Lower lobe of right lung (tissue), 2 donors: ENCODE measurements around the gene PLK3. TPM values are rescaled to one million over a fixed set of nuclear protein-coding genes. Genes with fewer than 3 reads are reported as not detected.

Experiments used
- ATAC-seq, 2 donors: fragments of 200-7000 bp; cut with Tn5 transposase; one replicate each; pipeline ENCODE4 v1.9.1; 2020 to 2022; ENCODE audit warnings: mild to moderate bottlenecking in 2 of 2, moderate library complexity in 2 of 2
- DNase-seq: peaks from one replicate; pipeline ENCODE4 v3.0.0-alpha.2; 2020
- H3K27ac ChIP-seq: fragments of 200-600 bp; one replicate; pipeline ENCODE4 v1.8.0; 2022
- H3K27me3 ChIP-seq: fragments of 200-600 bp; one replicate; pipeline ENCODE4 v1.8.0; 2022; ENCODE audit warnings: low read depth
- H3K36me3 ChIP-seq: fragments of 200-600 bp; one replicate; pipeline ENCODE4 v1.8.0; 2022; ENCODE audit warnings: mild to moderate bottlenecking
- H3K4me1 ChIP-seq: fragments of 200-600 bp; one replicate; pipeline ENCODE4 v1.8.0; 2022
- H3K4me3 ChIP-seq: fragments of 200-600 bp; one replicate; pipeline ENCODE4 v1.8.0; 2022; ENCODE audit warnings: mild to moderate bottlenecking
- H3K9me3 ChIP-seq: fragments of 200-600 bp; one replicate; pipeline ENCODE4 v1.8.0; 2022
- intact Hi-C: fragments of 100-400 bp; cut with DNase I; formaldehyde crosslinking; loops from one replicate; pipeline ENCODE4 v1.11.0; 2022
- total RNA-seq: library from RNA; stranded (reverse); fragmentation: NEBNext Ultra II Directional; extraction: Animal tissue kit (Norgen Biotek cat#: 25700); gene quantifications from one replicate; pipeline ENCODE4 v1.2.1, GENCODE V29; 2021
- TF ChIP-seq, protein P1 (sequence below): fragments of 200-600 bp; IDR thresholded peaks from one replicate; pipeline ENCODE4 v1.8.0; 2022; ENCODE audit warnings: antibody characterized with exemption, mild to moderate bottlenecking
- donor health status: DM: no; HTN: yes; CAD: no; lungs with severe emphysema.

PLK3 gene
- total RNA-seq, 1 donor from 2014 or later, result 27.7 TPM

DNA sequence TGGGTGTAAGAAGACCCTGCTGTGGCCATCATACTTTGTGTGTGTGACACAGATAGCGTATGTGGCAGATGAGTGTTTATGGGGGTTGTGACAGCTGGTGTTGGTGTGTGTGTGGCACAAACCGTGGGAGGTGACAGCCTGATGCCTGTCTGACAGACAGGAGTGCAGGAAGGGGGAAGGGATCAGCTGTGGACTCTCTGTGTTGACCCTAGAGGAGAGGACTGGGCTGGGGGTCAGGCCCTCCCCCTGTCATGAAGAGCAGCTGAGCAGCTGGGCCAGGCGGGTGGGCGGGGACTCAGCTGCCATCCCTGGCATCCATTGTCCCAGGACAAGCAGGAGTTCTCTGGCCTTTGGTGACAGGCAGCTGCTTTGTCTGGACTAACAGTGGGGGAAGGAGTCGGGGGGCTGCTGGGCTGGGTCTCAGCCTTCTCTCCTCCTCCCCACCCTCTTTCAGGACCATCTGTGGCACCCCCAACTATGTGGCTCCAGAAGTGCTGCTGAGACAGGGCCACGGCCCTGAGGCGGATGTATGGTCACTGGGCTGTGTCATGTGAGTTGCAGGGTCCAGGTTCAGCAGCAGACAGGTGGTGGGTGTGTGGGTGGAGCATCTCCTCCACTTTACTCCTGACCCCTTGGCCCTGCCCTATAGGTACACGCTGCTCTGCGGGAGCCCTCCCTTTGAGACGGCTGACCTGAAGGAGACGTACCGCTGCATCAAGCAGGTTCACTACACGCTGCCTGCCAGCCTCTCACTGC, 2.3 kb downstream of the PLK3 start:
- intact Hi-C loops, result no loop called here
- peaks cover 75% of the 10 kb centered on the region for H3K4me1 ChIP-seq
- peak overlapping the region; percentile 83 for H3K4me3 ChIP-seq
- DNase-seq, result peak; percentile 50
- peaks cover 45% of the 10 kb centered on the region for H3K36me3 ChIP-seq
- H3K27me3 ChIP-seq, result no peaks in the 10 kb centered on the region
- H3K9me3 ChIP-seq, result no peaks in the 10 kb centered on the region
- ATAC-seq, result no peak
- peak overlapping the region; percentile 92 for H3K27ac ChIP-seq
- TF ChIP-seq, protein P1, sequence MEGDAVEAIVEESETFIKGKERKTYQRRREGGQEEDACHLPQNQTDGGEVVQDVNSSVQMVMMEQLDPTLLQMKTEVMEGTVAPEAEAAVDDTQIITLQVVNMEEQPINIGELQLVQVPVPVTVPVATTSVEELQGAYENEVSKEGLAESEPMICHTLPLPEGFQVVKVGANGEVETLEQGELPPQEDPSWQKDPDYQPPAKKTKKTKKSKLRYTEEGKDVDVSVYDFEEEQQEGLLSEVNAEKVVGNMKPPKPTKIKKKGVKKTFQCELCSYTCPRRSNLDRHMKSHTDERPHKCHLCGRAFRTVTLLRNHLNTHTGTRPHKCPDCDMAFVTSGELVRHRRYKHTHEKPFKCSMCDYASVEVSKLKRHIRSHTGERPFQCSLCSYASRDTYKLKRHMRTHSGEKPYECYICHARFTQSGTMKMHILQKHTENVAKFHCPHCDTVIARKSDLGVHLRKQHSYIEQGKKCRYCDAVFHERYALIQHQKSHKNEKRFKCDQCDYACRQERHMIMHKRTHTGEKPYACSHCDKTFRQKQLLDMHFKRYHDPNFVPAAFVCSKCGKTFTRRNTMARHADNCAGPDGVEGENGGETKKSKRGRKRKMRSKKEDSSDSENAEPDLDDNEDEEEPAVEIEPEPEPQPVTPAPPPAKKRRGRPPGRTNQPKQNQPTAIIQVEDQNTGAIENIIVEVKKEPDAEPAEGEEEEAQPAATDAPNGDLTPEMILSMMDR, result no peak

- Histone ChIP-seq H3K4me1 (peaks cover 80% of the 10 kb centered on the region), H3K9me3 (no peaks in the 10 kb centered on the region), H3K36me3 (peaks cover 45% of the 10 kb centered on the region), H3K27me3 (no peaks in the 10 kb centered on the region), H3K4me3 (no peak overlapping the region), H3K27ac (peak overlapping the region; percentile 92)
- intact Hi-C loops, result no loop called here
- DNase-seq (no peak), ATAC-seq (no peak)
- TF ChIP-seq, protein P1, result no peak
Observed at GRCh38 chr1:44803062-44803311, 2.8 kb downstream of the PLK3 start.

GRCh38 chr1:44803312-44804095, 3.3 kb downstream of the PLK3 start:
- TF ChIP-seq, protein P1, result no peak
- Histone ChIP-seq H3K4me1 (peaks cover 85% of the 10 kb centered on the region), H3K36me3 (peaks cover 45% of the 10 kb centered on the region), H3K27me3 (no peaks in the 10 kb centered on the region), H3K9me3 (no peaks in the 10 kb centered on the region), H3K4me3 (no peak overlapping the region), H3K27ac (peak overlapping the region; percentile 92)
- DNase-seq, result peak; percentile 45
- ATAC-seq, result no peak
- intact Hi-C loops, result no loop called here

DNA sequence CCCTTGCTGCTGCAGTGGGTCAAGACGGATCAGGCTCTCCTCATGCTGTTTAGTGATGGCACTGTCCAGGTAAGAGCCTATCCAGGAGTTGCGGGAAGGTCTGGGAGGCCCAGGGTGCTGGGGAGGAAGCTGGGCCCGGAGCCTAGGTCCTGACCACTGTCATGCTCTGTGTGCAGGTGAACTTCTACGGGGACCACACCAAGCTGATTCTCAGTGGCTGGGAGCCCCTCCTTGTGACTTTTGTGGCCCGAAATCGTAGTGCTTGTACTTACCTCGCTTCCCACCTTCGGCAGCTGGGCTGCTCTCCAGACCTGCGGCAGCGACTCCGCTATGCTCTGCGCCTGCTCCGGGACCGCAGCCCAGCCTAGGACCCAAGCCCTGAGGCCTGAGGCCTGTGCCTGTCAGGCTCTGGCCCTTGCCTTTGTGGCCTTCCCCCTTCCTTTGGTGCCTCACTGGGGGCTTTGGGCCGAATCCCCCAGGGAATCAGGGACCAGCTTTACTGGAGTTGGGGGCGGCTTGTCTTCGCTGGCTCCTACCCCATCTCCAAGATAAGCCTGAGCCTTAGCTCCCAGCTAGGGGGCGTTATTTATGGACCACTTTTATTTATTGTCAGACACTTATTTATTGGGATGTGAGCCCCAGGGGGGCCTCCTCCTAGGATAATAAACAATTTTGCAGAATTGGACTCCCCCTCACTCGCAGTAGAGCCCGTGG, 5.3 kb downstream of the PLK3 start:
- H3K36me3 ChIP-seq, result peaks cover 45% of the 10 kb centered on the region
- no peaks in the 10 kb centered on the region for H3K9me3 ChIP-seq
- H3K4me3 ChIP-seq, result no peak overlapping the region
- peaks cover 95% of the 10 kb centered on the region for H3K4me1 ChIP-seq
- H3K27me3 ChIP-seq, result no peaks in the 10 kb centered on the region
- ATAC-seq (no peak), DNase-seq (peak; percentile 41)
- TF ChIP-seq, protein P1, result no peak
- peak overlapping the region; percentile 100 for H3K27ac ChIP-seq
- intact Hi-C loops, result no loop called here

GRCh38 chr1:44806025-44806703, 6.0 kb downstream of the PLK3 start:
- H3K36me3 ChIP-seq, result peaks cover 45% of the 10 kb centered on the region
- TF ChIP-seq, protein P1, result no peak
- H3K4me3 ChIP-seq, result no peak overlapping the region
- no peaks in the 10 kb centered on the region for H3K9me3 ChIP-seq
- intact Hi-C loops, result no loop called here
- DNase-seq (no peak), ATAC-seq (no peak)
- peaks cover 97% of the 10 kb centered on the region for H3K4me1 ChIP-seq
- peak overlapping the region; percentile 100 for H3K27ac ChIP-seq
- H3K27me3 ChIP-seq, result no peaks in the 10 kb centered on the region
